GM12892 (cell line): Measurements from ENCODE around the gene COMMD7.
"Not testable (repeated sequence)": the region's sequence is repeated elsewhere in the genome, so short reads cannot be mapped to it uniquely, and the experiment has no call there.

Source experiments
- DNase-seq: peaks from one replicate; pipeline ENCODE4 v3.0.0; 2011; ENCODE audit not compliant: insufficient read length
- FAIRE-seq: peaks from 2 replicates; lab custom pipeline; 2011; peaks lifted over from hg19 to GRCh38; lab: Jason Lieb, UNC
- POLR2A ChIP-seq: IDR thresholded peaks from 2 replicates; pipeline ENCODE4 v1.6.1; 2011; ENCODE audit warnings: low read depth, low read length, control low read depth
- POLR2AphosphoS5 ChIP-seq: IDR thresholded peaks from 2 replicates; pipeline ENCODE4 v1.6.1; 2011; ENCODE audit warnings: low read depth, low read length, control low read depth
- TAF1 ChIP-seq: IDR thresholded peaks from 2 replicates; pipeline ENCODE4 v1.6.1; 2011; ENCODE audit warnings: low read depth, mild to moderate bottlenecking, control low read depth, low read length, borderline replicate concordance

COMMD7 gene

DNA sequence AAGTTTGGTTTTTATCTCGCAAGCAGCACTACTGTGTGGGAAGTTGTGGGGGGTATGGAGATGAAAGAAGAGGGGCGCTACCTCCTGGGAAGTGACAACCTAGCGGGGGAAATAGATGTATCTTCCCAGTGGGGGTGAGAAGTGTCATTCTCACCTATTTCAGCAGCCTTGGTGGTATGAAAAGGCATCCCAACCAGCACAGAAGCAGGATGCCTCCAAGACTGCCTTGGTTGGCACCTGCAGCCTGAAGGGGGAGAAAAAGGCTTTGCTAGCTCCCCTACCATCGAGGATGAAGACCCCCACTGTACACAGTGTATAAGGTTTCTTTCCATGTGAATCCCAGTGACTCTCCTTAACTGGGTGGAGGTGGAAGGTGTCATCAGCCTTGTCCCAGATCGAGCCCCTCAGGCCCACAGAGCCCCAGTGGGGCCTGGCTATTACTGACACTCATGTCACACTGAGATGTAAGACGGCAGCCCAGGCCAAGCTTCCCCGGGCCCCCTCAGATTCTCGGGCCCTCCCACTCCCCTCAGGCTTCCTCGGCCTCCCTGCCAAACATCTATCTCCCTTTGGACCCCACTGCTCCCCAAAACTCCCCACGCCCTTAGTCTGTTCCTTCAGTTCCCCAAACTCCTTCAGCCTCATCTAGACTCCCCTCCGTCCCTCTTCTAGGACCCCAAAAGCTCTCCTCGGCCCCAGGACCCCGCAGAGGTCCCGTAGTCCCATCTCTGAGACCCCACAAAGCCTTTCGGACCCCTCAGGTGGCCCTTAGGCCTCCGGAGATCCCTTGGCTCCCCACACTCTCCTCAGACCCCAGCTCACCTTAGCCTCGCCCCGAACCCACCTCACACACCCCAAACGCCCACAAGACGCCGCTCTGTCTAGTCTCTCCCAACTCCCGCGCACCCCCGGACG lies 688 bp downstream of the COMMD7 start:
- TF ChIP-seq POLR2AphosphoS5 (no peak), TAF1 (no peak), POLR2A (no peak)
- no peak for FAIRE-seq
- DNase-seq: no peak

DNA sequence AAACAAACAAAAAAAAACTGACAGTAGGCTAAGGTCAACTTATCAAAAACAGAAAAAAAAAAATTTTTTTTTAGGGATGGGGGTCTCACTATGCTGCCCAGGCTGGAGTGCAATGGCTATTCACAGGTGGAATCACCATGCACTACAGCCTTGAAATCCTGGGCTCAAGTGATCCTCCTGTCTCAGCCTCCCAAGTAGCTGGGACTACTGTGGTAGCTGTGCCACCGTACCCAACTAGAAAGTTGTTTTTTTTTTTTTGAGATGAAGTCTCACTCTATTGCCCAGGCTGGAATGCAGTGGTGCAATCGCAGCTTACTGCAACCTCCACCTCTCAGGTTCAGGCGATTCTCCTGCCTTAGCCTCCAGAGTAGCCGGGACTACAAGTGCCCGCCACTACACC lies 2.1 kb downstream of the COMMD7 start:
- TF ChIP-seq POLR2AphosphoS5 (no peak), TAF1 (no peak), POLR2A (no peak)

DNA sequence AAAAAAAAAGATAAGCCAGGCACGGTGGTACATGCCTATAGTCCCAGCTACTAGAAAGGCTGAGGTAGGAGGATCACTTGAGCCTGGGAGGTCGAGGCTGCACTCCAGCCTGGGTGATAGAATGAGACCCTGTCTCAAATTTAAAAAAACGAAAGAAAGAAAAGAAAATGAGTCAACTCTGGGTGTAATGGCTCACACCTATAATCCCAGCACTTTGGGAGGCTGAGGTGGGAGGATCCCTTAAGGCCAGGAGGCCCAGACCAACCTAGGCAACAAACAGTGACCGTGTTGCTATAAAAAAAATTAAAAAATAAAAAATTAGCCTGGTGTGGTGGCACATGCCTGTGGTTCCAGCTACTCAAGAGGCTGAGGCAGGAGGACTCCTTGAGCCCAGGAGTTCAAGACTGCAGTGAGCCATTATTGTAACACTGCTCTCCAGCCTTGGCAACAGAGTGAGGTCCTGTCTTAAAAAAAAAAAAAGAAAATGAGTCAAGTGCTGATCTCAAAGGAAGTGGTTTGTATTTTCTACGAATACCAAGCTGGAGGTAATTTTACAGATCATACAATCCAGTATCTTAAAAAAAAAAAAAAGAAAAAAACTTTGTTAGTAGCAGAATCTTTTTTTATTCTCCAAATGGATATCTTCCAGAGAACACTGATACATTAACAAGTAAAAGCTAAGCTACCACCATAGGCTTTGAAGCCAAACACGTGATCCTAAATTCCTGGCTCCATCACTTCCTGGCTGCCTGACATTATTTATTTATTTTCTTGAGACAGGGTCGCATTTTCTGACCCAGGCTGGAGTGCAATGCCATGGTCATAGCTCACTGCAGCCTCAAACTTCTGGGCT lies 5.7 kb downstream of the COMMD7 start:
- FAIRE-seq (no peak), DNase-seq (no peak)
- no peak for TF ChIP-seq POLR2A
- TF ChIP-seq TAF1: no peak
- TF ChIP-seq POLR2AphosphoS5: no peak

More for the DNA sequence above, 2.1 kb downstream of the COMMD7 start:
- no peak for DNase-seq
- FAIRE-seq: no peak

DNA sequence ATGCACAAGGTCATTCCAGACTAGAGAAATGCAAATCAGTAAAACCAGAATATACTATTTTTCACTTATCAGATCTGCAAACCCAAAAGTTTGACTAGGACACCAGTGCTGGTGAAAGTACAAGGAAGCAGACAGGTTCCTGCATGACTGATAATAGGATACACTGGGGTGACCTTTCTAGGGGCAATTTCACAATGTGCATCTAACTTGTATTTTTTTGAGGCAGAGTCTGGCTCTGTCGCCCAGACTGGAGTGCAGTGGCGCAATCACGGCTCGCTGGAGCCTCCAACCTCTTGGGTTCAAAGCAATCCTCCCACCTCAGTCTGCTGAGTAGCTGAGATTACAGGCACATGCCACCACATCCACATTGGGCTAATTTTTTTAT lies 11.4 kb downstream of the COMMD7 start:
- FAIRE-seq: no peak
- TF ChIP-seq TAF1 (no peak), POLR2AphosphoS5 (no peak), POLR2A (no peak)
- no peak for DNase-seq

DNA sequence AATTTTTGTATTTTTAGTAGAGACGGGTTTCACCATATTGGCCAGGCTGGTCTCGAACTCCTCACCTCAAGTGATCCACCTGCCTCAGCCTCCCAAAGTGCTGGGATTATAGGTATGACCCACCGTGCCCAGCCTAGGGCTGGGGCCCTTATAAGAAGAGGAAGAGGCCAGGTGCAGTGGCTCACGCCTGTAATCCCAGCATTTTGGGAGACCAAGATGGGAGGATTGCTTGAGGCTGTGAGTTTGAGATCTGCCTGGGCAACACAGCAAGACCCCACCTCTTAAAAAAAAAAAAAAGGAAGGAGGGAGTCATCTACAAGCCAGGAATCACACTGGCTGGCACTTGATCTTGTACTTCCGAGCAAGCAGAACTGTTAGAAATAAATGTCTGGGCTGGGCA lies 13.9 kb downstream of the COMMD7 start:
- DNase-seq, FAIRE-seq: not testable (repeated sequence)

DNA sequence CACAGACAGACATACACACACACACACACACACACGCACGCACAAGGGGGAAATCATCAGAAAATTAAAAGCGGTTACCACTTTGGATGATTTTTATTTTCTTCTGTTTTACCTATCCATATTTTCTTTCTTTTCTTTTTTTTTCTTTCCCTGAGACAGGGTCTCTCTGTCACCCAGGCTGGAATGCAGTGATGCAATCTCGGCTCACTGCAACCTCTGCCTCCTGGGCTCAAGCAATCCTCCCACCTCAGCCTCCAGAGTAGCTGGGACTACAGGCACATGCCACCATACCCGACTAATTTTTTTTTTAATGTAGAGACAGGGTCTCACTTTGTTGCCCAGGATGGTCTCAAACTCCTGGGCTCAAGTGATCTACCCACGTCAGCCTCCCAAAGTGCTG lies 14.8 kb downstream of the COMMD7 start:
- not testable (repeated sequence) for DNase-seq, FAIRE-seq

DNA sequence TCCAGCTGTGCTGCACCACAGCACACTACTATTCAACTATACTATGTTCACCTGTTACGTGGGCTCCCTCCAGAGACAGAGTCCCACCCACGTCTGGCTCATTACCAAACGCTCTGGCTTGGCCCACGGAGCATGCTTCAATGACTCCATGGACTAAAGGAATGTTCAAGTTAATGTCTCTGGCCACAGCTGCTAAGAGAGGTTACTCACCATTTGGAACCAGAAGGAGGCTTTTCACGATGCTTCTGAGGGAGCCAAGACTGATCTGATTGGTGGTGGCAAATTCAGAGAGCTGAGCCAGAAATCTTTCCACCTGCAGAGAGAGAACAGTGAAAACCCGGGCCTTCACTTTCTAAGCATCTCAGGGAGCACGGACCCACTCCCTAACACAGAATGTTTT lies 15.6 kb downstream of the COMMD7 start:
- DNase-seq (no peak), FAIRE-seq (no peak)
- TF ChIP-seq POLR2A: no peak
- TF ChIP-seq TAF1: no peak
- TF ChIP-seq POLR2AphosphoS5: no peak

DNA sequence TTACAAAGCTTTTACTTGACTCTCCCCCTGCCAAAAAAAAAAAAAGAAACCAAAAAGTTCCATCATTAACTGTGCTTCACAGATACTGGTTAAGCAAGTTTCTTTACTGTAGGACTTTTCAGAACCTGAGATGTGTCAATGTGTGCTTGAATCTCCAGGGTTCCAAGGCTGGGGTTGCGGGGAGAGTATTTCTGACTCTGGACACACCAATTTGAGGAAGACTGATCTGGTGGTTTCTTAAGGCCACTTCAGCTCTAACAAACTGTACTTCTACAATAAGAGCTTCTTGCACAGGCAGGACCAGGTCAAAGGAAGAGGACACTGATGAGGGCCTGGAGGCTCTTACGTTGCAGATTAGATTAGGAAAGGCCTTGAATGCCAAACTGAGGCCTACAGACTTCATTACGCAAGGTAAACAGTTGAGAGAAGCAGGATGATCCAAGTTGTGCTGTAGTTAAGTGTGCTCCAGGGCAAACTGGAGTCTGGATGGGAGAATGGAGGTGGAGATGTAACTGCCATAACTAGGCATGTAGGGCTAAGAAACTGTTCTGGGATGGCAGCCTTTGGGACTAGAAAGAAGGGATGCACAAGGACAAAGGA lies 24.4 kb downstream of the COMMD7 start:
- no peak for FAIRE-seq

DNA sequence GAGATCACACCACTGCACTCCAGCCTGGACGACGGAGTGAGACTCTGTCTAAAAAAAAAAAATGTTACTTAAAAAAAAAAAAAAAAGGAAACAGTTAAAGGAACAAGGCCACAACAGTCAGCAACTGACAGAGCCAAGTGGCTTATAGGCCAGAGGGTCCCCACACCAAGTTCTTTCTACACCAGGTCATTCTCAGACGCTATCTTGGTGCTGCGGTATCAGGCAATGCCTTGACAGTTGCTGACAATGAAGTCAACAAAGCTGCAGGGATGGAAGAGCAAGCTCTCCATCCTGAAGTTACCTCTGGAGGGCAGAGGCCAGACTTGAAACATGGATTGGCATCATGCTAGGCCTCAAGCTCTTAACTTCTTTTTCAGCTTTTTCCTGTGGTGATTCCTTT lies 31.9 kb downstream of the COMMD7 start:
- DNase-seq (no peak), FAIRE-seq (no peak)
- TF ChIP-seq POLR2A (no peak), TAF1 (no peak), POLR2AphosphoS5 (no peak)

More for the DNA sequence above, 24.4 kb downstream of the COMMD7 start:
- DNase-seq: no peak
- TF ChIP-seq TAF1 (no peak), POLR2AphosphoS5 (no peak), POLR2A (no peak)

DNA sequence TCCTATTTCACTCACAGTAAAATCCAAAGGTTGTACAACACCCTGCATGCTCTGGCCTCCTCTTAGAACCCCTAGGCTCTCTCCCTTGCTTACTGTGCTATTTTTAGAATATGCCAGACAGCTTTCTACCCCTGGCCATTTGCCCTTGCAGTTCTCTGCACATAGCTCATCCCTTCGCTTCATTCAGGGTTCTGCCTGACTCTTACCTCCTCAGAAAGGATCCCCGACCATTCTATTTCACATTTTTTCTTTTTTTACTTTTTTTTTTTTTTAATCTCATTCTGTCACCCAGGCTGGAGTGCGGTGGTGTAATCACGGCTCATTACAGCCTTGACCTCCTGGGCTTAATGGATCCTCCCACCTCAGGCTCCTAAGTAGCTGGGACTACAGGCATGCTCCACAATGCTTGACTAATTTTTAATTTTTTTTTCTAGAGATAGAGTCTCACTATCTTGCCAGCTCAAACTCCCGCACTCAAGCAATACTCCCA lies 33.6 kb downstream of the COMMD7 start:
- DNase-seq (no peak), FAIRE-seq (no peak)
- TF ChIP-seq POLR2A (no peak), TAF1 (no peak), POLR2AphosphoS5 (no peak)

DNA sequence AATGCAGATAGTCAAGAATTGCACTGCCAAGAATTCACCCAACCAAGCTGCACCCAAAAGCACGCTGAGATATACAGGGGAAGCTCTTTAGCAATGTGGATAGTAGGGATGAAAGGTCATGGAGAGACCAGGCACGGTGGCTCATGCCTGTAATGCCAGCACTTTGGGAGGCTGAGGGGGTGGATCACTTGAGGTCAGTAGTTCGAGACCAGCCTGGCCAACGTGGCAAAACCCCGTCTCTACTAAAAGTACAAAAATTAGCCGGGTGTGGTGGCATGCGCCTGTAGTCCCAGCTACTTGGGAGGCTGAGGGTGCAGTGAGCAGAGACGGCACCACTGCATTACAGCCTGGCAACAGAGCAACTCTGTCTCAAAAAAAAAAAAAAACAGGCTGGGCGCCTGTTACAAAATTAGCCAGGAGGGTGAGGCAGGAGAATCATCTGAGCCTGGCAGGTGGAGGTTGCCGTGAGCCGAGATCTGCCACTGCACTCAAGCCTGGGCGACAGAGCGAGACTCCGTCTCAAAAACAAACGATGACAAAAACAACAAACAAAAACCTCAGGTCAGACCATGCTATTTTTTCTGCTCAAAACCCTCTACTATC lies 34.1 kb downstream of the COMMD7 start:
- not testable (repeated sequence) for FAIRE-seq, DNase-seq
